Fibroblast of pulmonary artery (primary cell): ENCODE measurements around the gene TRAF7.

Experiments used
- DNase-seq: peaks from one replicate; pipeline ENCODE4 v3.0.0-alpha.2; 2010; ENCODE audit warnings: low read depth
- H3K4me3 ChIP-seq: replicated peaks from 2 replicates; pipeline ENCODE4 v1.5.1; 2011; ENCODE audit warnings: low read depth, mild to moderate bottlenecking, control low read depth, low read length, moderate library complexity
- CTCF ChIP-seq: IDR thresholded peaks from 2 replicates; pipeline ENCODE4 v1.5.1; 2011; ENCODE audit warnings: mild to moderate bottlenecking, control low read depth, low read length, inconsistent platforms; ENCODE audit errors: missing control alignments

The TRAF7 gene

DNA sequence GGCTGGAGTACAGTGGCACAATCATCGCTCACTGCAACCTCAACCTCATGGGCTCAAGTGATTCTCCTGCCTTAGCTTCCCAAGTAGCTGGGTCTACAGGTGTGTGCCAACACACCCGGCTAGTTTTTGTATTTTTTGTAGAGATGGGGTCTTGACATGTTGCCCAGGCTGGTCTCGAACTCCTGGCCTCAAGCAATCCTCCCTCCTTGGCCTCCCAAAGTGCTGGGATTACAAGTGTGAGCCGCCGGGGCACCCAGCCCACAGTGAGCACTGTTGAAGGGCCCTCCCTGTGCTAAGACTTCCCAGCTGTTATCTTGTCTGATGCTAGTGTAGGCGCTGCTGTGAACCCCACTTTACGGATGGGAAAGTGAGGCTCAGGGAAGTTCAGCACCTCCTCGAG, 32.8 kb downstream of the TRAF7 start:
- DNase-seq: no peak
- no peak overlapping the region for H3K4me3 ChIP-seq
- TF ChIP-seq CTCF: no peak

GRCh38 chr16:2189252-2189893, 33.8 kb downstream of the TRAF7 start:
- DNase-seq: no peak
- TF ChIP-seq CTCF: no peak
- no peak overlapping the region for H3K4me3 ChIP-seq

DNA sequence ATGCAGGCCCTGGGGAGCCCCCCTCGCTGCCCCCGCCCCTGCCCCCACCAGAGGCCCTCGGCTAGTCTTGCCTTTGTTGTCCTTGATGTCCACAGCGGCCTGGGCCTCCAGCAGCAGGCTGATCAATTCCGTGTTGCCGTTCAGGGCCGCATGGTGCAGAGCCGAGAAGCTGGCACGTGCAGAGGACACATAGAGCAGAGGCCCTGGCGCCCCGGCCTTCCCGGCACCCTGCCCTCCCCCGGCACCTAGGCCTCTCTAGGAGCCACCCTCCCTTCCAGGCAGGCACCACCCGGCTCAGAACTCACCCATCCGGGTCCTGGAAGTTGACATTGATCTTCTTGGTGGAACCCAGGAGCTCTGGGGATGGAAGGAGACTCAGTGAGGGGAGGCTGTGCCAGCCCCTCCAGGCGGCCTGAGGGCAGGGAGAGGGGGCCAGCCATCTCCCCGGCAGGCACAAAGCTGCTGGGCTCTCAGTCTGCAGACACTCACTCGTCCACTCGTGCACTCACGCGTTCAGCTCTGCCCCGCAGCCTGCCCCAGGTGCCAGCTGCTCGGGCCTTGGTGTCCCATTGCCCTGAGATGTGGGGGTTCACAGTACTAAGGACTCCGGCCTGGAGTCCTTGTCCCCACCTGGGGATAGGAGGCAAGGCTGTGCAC, 34.5 kb downstream of the TRAF7 start:
- no peak for DNase-seq
- H3K4me3 ChIP-seq: no peak overlapping the region
- no peak for TF ChIP-seq CTCF

DNA sequence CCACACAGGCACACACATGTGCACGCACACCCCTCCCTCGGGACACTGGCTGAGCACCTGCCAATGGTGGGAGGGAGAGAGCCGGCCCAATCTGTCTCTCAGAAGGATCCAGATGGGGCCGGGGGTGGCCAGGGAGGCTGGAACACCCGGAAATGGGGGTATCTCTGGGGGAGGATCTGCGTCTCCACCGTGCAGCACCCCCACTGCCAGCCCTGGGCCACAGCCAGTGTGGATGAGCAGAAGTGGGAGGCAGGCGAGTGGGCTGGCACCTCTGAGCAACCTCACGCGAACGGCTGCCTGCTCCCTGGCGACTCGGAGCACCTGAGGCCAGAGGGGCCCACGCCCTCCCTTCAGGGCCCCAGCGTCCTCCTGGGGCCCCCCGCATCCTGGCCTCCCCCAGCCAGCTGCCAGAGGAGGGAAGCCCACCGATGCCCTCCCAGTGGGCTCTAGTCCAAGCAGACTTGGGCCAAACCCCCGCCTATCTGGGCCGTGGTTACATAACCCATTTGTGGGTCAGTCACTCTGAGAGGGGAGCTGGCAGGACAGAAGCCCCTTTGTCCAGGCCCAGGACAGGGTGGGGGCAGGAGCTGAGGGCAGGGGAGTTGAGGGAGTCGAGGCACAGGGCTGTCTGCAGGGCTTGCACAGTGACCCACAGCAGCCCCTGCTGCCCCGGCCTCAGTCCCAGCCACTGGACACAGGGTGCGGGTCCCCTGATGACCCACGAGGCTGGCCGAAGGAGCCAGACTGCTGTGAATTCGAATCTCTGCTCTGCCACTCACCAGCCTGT, 35.3 kb downstream of the TRAF7 start:
- no peak for DNase-seq
- TF ChIP-seq CTCF: no peak
- H3K4me3 ChIP-seq: no peak overlapping the region

DNA sequence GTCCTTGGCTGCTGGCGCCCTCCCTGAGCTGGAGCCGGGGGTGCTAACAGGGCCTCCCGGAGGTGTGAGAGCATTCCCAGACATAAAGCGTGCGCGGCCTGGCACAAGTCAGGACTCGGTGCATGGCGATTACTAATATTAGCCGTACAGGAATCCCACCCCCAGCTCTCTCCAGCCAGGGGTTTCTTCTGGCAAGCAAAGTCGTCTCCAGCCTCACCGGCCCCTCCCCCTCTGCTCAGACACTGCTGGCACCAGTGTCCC, 35.8 kb downstream of the TRAF7 start:
- no peak for TF ChIP-seq CTCF
- DNase-seq: no peak
- no peak overlapping the region for H3K4me3 ChIP-seq

GRCh38 chr16:2194166-2194834, 38.7 kb downstream of the TRAF7 start:
- no peak for TF ChIP-seq CTCF
- H3K4me3 ChIP-seq: no peak overlapping the region
- peak; percentile 30 for DNase-seq
